T-helper 2 cell (primary cell): ENCODE results near the gene USP37.
A peak's percentile ranks its signal among the peaks of the same experiment; 100 is the strongest.
"Not testable (repeated sequence)": the region's sequence is repeated elsewhere in the genome, so short reads cannot be mapped to it uniquely, and the experiment has no call there.

Source experiments
- DNase-seq, 5 experiments: peaks; one replicate each; pipeline versions ENCODE4 v3.0.0 to v3.0.0-alpha.2; 2012 to 2022

The USP37 gene

DNA sequence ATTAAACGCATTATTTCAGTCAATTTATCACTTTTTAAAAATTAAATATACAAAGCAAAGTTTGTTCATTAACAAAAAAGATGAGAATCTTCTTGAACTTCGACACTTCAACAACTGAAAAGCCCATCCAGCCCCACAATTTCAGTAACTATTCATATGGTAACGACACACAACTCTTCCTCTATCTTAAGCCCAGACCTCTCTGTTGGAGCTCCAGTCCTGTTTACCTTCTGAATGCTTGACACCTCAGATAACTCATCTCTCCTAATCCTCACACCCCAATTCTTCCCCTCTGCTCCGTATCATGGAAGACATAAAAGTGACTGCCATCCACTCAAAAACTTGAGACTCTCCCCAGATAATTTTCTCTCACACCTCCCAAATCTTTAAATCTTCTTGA lies 12.6 kb downstream of the USP37 start:
- no peak for DNase-seq

- not testable (repeated sequence) for DNase-seq
These were observed 13.9 kb downstream of the USP37 start for GRCh38 chr2:218554225-218554624.

- DNase-seq: no peak
These were observed 20.2 kb downstream of the USP37 start for GRCh38 chr2:218547978-218548377.

GRCh38 chr2:218547511-218547910 lies 20.6 kb downstream of the USP37 start:
- no peak for DNase-seq

DNA sequence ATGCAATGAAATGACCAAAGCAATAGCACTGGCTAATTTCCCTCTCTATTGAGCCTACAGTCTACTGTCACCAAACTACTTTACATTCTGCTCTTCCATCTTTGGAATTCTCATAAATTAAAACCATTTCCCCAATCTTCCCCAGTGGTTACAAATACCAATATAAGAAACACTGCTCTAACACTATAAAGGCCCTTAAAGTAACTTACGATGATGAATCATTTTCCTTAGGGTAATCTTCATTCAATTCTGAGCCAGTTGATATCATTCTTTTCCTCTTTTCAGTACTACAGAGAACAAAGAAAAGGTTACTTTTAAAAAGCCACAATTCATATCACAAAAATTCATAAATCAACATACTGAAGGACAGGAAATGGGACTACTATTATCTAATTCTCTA lies 22.1 kb downstream of the USP37 start:
- no peak for DNase-seq

GRCh38 chr2:218540015-218540414 lies 28.1 kb downstream of the USP37 start:
- no peak for DNase-seq

DNA sequence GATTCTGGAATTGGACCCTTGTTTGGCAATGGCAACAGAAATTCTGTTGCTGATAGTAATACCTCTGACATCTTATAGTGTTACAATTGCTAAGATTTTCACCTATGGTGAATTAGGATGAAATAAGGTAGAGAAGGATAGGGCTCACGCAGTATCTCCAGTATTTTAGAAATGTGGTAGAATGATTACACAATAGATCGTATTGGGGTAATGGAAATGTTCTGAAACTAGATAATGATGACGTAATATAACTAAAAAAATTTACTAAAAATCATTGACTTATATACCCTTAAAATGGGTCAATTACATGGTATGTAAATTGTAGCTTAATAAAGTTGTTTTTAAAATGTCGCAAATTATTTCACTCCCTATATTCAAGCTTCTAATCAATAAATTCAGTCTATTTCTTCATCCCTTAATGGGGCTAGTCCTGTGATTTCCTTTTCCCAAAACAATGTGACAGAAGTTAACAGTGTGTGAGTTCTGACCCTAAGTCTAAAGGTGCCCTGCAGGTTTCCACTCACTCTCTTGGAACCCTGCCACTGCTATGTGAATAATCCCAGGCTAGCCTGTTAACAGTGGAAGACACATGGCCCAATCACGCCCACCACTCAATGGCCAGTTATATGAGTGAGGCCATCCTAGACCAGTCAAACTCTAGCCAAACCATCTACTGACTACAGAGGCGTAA lies 31.2 kb downstream of the USP37 start:
- no peak for DNase-seq

GRCh38 chr2:218529990-218530389 lies 38.2 kb downstream of the USP37 start:
- DNase-seq: no peak

DNA sequence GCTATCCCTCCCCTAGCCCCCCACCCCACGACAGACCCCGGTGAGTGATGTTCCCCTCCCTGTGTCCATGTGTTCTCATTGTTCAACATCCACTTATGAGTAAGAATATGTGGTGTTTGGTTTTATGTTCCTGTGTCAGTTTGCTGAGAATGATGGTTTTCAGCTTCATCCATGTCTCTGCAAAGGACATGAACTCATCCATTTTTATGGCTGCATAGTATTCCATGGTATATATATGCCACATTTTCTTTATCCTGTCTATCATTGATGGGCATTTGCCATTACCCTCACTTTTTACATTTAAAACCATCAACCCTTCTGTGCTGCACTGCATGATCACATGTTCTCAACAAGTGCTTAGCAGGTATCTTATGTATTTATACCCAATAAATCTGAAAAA lies 39.7 kb downstream of the USP37 start:
- not testable (repeated sequence) for DNase-seq

DNA sequence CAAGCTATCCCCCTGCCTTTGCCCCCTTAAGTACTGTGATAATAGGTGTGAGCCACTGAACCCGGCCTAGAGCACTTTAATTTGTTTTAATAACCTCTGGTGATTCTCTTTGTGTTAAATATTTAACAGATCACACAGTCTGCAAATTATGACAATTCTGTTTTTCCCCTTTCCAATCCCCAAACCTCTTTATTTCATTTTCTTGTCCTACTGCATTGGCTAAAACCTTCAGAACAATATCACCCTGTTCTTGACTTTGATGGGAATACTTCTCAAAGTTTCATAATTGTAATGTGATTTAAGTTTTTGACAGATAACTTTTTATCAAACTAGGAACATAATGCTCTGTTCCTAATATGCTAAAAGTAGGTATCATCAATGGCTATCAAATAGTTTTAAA lies 44.5 kb downstream of the USP37 start:
- no peak for DNase-seq

- no peak for DNase-seq
These were observed 49.3 kb downstream of the USP37 start for GRCh38 chr2:218518876-218519275.

DNA sequence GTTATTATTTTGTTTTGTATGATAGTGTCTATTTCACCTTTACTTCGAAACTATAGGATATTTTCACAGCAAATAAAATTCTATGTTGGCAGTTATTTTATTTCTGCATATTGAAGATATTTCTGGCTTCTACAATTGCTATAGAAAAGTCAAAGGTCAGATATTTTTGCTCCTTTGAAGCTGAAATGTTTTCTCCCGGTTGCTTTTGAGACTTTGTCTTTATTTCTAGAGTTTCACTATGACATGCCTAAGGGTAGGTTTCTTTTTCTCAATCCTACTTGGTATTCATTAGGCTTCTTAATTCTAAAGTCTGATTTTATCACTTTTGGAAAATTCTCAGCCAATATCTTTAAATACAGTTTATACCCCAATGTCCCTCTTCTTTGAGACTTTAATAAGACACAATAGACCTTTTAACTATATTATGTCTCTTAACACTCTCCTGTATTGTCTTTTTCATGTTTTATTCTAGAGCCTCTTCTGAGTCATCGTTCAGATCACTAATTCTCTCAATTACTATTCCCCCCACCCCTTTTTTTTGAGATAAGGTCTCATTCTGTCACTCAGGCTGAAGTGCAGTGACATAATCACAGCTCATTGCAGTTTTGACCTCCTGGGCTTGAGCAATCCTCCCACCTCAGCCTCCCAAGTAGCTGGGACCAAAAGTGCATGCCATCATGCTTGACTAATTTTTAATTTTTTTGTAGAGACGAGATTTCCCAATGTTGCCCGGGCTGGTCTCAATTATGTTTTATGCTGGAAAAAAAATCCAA lies 50.5 kb downstream of the USP37 start:
- peak in 1 of 5 experiments; percentile 39 for DNase-seq

DNA sequence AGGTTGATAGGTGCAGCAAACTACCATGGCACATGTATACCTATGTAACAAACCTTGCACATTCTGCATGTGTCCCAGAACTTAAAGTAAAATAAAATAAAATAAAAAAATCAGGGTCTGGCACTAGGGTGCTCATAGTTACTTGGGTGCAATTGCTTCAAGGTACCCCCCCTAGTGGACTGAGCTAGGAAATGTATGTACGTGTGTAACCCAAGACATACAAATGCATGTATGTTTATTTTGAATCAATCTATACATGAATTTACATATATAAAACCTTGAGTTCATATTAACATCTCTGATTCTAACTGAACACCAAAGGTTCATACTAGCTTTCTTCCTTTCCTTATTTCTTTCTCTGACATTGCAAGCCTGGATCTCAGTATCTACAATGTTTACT lies 51.5 kb downstream of the USP37 start:
- peak in 1 of 5 experiments; percentile 55 for DNase-seq

GRCh38 chr2:218513676-218514075 lies 54.5 kb downstream of the USP37 start:
- no peak for DNase-seq

DNA sequence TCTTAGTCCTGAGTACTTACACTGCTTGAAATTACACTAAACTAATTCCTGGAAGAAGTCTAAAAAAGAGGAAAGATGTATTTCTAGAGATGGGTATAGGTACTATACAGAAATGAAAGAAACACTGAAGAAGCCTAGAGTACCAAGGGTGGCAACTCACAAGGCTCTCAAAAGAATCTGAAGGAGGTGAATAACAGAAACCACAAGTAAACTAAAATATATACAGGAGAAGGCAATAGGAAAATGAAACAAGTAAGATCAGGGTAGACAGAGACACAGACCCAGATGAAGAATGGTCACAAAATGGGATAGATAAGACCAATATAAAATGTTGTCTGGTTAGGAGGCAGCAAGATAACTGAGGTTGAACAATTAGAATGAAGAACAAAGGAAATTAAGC lies 59.9 kb downstream of the USP37 start:
- DNase-seq: peak in 1 of 5 experiments; percentile 8

- no peak for DNase-seq
These were observed 62.3 kb downstream of the USP37 start for GRCh38 chr2:218505754-218506371.

DNA sequence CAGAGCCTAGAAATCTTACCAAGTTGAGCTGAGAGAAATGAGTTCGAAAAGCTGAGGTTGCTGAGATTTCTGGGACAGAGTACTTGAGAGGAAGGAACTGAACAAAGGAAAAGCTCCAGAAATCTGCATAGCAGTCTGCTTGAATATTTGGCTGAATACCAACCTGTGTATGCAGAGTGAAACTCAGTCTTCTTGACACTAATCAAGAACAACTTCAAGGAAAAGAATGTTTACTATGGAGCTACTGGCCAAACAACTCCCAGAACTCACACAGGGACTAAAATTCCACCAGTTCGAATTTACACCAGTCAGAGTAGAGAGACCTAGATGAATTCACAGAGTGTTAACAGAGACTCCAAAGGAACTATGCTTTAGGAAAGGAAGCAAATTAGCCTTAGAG lies 66.5 kb downstream of the USP37 start:
- no peak for DNase-seq

- no peak for DNase-seq
These were observed 67.6 kb downstream of the USP37 start for GRCh38 chr2:218500501-218501060.

- DNase-seq: no peak
These were observed 82.0 kb downstream of the USP37 start for GRCh38 chr2:218485986-218486667.

DNA sequence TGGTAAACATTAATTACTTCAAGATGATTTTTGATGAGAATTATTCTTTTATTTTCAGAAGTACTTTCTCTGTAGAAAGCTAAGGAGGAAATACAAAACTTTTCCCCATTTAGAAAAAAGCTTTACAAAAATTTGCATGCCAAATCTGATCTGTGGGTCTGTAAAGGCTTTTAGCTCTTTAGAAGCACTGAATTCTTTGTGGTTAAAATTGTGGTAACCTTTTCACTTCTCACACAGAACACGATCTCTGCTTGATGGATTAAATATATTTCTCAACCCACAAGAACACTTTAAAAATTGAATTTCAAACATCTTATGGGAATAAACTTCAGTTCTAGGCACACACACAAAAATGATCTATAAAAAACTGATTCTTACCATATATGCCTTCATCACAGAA lies 85.5 kb downstream of the USP37 start:
- peak in 1 of 5 experiments; percentile 30 for DNase-seq

- DNase-seq: no peak
These were observed 88.6 kb downstream of the USP37 start for GRCh38 chr2:218479595-218479994.

GRCh38 chr2:218478544-218478943 lies 89.6 kb downstream of the USP37 start:
- DNase-seq: no peak

GRCh38 chr2:218477247-218477646 lies 90.9 kb downstream of the USP37 start:
- DNase-seq: no peak
